ENCODE data around the gene RAB29.

GRCh38 chr1:205813755-205814058, 38.4 kb upstream of the RAB29 start:
- TF ChIP-seq CTCF (IDR thresholded peaks at IDR 0.05) (no peak), YY1 (IDR thresholded peaks at IDR 0.05; ENCODE audit: low read depth) (no peak), POLR2AphosphoS5 (IDR thresholded peaks at IDR 0.05; ENCODE audit: low read depth, low read length) (no peak), ZBTB33 (IDR thresholded peaks at IDR 0.05; ENCODE audit: borderline replicate concordance, low read depth) (no peak), REST (IDR thresholded peaks at IDR 0.05; ENCODE audit: low read depth, low read length) (no peak), MEF2A (IDR thresholded peaks at IDR 0.05; ENCODE audit: borderline replicate concordance, low read depth) (no peak), EP300 (IDR thresholded peaks at IDR 0.05; ENCODE audit: borderline replicate concordance in 1 of 2, low read depth in 1 of 2, low read length in 1 of 2) (no peak), FOXJ3 (CRISPR knock-in tag; IDR thresholded peaks at IDR 0.05) (no peak), NRF1 (IDR thresholded peaks at IDR 0.05; ENCODE audit: low read depth, low read length) (no peak), FOSL2 (IDR thresholded peaks at IDR 0.05; ENCODE audit: borderline replicate concordance, low read depth) (no peak), ELF1 (IDR thresholded peaks at IDR 0.05) (no peak), MXI1 (IDR thresholded peaks at IDR 0.05; ENCODE audit: low read depth, low read length) (no peak)
